ENCODE measurements around the gene NFATC3.

Gene NFATC3

GRCh38 chr16:68072038-68072695 lies 13.0 kb upstream of the NFATC3 start:
- no peak for DNase-seq (ENCODE audit: low read depth in 3 of 3)

- no peak for DNase-seq (ENCODE audit: low read depth in 3 of 3)
Observed at GRCh38 chr16:68073902-68074760, 11.0 kb upstream of the NFATC3 start.

DNA sequence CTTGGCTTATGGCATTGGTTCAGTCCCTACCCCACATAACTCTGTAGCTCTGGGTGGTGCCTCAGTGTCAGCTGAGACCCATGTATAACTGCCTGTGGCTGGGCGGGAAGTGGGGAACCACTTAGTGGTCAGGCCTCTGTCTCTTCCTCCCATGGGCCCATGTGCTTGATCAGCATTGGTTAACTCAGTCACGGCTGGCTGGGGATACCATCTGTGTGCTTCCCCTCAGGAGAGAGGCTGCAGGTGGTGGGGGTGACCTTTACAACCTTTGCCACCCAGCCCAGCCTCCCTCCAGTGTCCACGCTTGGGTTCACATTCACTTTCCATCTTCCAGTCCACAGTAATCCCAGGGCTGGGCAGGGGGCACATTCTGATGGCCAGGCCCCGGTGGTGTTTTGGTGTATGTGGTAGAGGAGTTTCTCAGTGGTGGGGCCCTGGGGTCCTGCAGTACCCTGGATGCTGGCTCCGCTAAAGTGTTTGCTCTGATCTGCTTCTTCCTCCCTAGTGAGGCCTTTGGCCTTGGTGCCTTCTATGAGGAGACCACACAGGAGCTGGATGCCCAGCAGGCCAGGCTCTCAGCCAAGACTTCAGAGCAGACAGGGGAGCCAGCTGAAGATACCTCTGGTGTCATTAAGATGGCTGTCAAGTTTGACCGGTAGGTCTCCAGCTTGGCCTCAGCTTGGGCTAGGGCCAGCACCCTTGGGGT lies 10.2 kb upstream of the NFATC3 start:
- DNase-seq (ENCODE audit: low read depth in 3 of 3) = no peak

- DNase-seq (ENCODE audit: low read depth in 3 of 3) = no peak
Observed at GRCh38 chr16:68075980-68076379, 9.2 kb upstream of the NFATC3 start.

DNA sequence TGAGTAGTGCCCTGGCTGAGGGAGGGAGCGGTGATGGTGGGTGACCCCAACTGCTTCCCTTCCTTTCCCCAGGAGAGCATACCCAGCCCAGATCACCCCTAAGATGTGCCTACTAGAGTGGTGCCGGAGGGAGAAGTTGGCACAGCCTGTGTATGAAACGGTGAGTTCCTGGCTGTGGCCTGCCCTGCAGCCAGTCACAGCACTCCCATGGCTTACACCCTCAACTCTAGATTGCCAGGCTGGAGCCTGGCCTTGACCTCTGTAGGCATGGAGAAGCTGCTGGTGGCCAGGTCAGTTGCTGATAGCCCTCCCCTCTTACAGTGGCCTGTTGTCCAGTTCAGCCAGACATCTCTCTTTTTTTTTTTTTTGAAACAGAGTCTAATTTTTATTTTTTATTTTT lies 8.6 kb upstream of the NFATC3 start:
- no peak for DNase-seq (ENCODE audit: low read depth in 3 of 3)

GRCh38 chr16:68077866-68078700 lies 7.1 kb upstream of the NFATC3 start:
- no peak for DNase-seq (ENCODE audit: low read depth in 3 of 3)

- DNase-seq (ENCODE audit: low read depth in 3 of 3) = no peak
Observed at GRCh38 chr16:68078701-68079375, 6.3 kb upstream of the NFATC3 start.

DNA sequence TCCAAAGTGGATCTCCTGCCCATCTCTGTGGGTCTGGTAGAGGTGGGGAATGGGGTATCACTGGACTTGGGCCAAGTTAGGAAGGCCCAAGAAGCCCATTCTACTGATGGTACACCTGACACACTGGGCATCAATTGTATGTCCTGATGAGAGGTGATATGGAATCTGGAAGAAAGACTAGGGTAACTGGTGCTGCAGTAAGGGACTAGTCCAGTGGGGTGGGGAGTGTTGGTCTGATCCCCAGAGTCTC lies 5.9 kb upstream of the NFATC3 start:
- no peak for DNase-seq (ENCODE audit: low read depth in 3 of 3)

DNA sequence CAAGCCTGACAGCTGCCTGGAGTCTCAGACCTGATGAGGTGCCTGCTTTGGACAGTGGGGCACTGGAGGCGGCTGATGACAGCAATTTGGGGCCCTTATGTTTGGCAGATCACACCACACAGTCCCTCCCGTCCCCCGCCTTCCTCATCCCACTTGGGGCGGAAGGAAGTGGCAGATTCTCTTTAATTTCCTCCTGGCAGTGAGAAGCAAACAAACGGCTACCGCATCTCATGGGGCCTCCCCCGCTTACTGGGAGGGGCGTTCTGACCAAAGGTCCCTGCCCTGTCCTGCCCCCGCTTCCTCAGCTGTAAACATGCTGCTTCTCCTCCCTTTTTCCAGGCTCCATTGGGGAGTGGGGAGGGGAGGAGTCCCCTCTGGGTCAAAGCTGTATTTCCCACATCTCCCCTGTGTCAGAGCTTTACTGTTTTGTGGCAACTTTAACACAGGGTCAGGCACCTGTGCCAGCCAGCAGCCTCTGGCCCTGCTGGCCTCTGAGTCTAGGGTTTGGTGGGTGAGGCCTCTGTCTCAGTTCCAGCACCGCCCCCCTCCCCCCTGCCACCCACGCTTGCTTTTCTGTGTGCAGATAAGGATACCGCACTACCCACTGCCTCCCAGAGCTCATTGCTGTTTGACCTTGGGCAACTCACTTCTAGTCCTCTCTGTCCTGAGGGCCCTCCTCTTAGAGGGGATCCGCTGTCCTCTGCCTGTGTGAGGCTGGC lies 5.4 kb upstream of the NFATC3 start:
- peak; percentile 34 to 61 (median 48) for DNase-seq (ENCODE audit: low read depth in 3 of 3)

- no peak for DNase-seq (ENCODE audit: low read depth in 3 of 3)
Observed at GRCh38 chr16:68081861-68082628, 3.1 kb upstream of the NFATC3 start.

DNA sequence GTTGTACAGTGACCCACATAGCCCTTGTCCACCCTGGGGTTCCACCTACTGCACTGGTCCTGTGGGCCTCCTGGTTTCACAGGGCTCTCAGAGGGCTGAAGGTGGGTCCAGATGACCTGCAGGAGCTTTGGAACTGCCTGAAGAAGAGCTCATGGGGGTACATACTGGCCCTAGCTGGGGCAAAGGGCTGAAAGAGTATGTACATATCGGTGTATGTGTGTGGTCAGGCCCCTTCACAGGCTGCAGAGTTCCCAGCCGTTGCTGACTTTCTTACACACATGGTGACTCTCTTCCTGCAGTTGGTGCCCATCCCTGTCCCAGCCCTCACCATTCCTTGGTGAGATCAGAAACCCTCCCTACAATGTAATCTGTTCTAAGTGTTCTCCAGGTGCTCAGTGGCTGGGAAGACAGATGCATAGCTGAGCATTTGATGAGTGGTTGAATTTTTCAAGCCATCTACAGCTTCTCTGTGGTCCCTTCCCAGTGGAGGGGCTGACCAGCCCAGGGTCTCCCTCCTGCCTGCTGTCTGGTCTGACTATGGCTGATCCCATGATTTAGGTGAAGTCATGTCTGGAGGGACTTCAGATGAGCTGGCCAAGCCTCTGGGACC lies 2.4 kb upstream of the NFATC3 start:
- no peak for DNase-seq (ENCODE audit: low read depth in 3 of 3)

DNA sequence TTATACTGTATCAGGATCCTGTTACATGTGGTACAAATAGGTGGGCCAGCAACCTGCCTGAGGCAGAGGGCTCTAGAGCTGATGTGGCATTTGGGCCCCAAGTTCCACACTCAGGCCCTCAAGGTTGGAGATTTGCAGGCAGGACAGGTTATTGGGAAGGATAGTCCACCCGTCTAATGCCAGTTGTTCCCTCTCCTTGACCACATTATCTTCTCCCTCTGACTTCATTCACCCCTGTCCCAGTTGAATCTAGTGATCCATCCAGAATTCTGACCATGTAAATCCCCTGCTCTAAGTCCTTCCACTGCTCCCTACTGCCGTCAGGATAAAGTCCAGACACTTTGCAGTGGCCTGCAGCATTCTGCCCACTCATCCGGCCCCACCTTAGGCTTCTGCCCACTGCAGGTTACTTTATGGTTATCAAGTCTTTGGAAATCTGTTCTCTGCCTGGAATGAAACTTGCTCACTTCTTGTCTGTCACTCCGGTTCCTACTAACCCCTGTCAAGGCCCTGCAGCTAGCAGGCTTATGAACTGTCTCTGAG lies 1.9 kb upstream of the NFATC3 start:
- no peak for DNase-seq (ENCODE audit: low read depth in 3 of 3)

- no peak for DNase-seq (ENCODE audit: low read depth in 3 of 3)
Observed at GRCh38 chr16:68083861-68084503, 1.2 kb upstream of the NFATC3 start.

GRCh38 chr16:68084504-68085258 lies 489 bp upstream of the NFATC3 start:
- peak; percentile 56 to 72 (median 57) for DNase-seq (ENCODE audit: low read depth in 3 of 3)

DNA sequence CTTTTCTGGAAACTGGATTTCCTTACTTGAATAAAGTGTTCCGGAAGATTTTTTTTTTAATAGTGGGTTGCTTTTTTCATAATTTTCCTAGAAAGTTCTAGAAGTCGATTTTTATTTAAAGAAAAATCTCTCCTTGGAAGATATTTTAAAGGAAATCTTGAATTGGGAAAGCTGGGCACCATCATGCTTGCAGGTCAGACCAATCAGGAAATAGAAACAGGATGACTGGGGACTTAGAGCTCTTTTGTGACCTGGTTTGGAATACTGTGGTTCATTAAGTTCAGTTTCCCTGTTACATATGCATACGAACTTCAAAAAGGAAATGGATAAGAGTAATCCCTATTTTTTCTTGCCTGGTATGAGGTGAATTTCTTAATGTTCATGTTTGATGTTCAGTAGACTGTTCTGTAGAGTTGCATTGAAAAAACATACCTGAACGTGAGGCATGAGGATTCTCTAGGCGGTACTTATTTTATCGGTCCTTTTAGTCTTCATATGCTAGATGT lies 1.2 kb downstream of the NFATC3 start:
- DNase-seq (ENCODE audit: low read depth in 3 of 3) = no peak

GRCh38 chr16:68086860-68087268 lies 1.7 kb downstream of the NFATC3 start:
- DNase-seq (ENCODE audit: low read depth in 3 of 3) = no peak

GRCh38 chr16:68087688-68088087 lies 2.5 kb downstream of the NFATC3 start:
- no peak for DNase-seq (ENCODE audit: low read depth in 3 of 3)

All from stimulated activated CD4-positive, alpha-beta T cell treated with anti-CD3 and anti-CD28 coated beads, TNF-alpha, amount 100 ng/mL, for 4 hours (primary cell).